CMK (cell line): Measurements from ENCODE around the gene CTPS2.
"Not testable (repeated sequence)": the region's sequence is repeated elsewhere in the genome, so short reads cannot be mapped to it uniquely, and the experiment has no call there.

Experiments used
- DNase-seq: peaks from one replicate; pipeline ENCODE4 v3.0.0-alpha.2; 2010; ENCODE audit warnings: low read depth

Gene CTPS2

DNA sequence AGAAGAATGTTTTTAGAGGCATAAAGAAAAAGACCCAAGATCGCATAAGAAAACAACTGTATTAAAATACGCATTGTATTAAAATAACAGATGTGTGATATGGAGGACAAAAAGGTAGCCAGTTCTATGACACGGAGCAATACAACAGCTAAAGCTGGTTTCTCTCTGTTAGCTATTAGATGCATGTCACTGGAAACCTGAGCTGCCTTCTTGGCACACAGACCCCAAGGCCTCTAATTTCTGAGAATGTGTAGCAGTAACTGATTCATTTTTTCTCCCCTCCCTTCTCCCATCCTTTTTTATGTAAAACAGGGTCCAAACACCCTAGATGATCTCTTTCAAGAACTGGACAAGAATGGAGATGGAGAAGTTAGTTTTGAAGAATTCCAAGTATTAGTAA is 58.4 kb downstream of the CTPS2 start:
- no peak for DNase-seq

- DNase-seq: no peak
Observed at GRCh38 chrX:16653424-16653823, 59.0 kb downstream of the CTPS2 start.

DNA sequence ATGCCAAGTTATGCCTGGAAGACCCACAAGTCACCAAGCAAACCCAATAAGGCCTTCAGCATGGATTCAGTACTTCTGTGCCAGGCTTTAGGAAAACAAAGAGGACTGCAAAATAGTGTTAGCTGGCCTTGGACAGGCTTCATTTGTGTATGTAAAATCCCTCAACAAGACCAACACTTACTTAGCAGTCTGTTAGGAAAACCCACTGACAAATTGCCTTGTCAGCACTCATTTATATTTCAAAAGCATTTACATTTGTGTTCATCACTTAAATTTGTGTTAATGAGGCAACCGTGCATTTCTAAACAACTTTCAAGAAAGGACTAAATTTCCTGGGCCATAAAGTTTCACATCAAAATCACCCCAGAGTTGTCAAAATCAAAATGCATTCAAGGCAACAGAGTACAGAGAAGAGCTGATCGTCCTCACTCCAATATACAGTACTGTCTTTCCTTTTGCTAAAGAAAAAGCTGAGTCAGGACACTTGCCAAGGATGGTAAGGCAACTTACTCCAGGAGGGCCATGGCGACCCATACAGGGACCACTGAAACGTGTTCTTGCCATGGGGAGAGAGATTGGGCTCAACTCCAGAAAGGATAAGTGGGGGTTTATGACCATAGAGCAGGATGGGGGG is 61.0 kb downstream of the CTPS2 start:
- no peak for DNase-seq

DNA sequence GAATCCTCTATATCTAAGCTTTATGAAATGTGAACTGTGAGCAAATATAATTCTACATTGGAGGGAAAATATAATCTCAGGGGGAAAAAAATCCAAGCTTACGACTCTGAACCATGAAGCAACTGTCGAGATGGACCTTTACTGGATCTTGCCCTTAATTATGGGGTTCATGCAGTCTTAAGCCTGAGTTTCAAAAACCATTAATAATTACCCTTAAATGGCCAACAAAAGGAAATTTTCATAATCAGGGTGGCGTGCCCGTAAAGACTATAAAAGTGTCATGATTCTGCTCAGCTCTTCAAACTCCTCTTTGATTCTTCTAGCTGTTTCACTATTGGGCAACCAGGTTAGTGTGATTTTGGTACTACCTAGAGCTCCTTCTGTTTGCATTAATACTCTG is 62.6 kb downstream of the CTPS2 start, which contains the start of gene S100G:
S100G (plus strand) TSS at position 301 of the 400 bp plus-strand sequence. CDS start 849 bp downstream, outside the sequence.
- no peak for DNase-seq

- no peak for DNase-seq
Observed at GRCh38 chrX:16646366-16647138, 65.9 kb downstream of the CTPS2 start.

DNA sequence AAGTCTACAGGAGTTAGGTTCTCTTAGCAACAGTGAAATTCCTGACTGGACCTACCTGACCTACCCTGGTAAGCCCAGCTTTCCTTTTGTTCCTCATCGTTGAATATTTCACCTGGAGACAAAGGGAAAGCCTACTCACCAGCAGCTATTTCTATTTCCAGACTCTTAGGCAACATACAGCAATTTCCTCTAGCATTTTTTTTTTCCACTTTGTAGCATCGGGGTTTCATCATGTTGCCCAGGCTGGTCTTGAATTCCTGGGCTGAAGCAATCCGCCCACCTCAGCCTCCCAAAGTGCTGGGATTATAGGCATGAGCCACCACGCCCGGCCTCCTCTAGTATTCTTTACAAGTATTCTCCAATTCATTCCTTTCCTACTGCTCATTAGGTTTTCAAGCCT is 69.3 kb downstream of the CTPS2 start:
- no peak for DNase-seq

- DNase-seq: no peak
Observed at GRCh38 chrX:16640823-16641222, 71.6 kb downstream of the CTPS2 start.

- no peak for DNase-seq
Observed at GRCh38 chrX:16639966-16640365, 72.5 kb downstream of the CTPS2 start.

DNA sequence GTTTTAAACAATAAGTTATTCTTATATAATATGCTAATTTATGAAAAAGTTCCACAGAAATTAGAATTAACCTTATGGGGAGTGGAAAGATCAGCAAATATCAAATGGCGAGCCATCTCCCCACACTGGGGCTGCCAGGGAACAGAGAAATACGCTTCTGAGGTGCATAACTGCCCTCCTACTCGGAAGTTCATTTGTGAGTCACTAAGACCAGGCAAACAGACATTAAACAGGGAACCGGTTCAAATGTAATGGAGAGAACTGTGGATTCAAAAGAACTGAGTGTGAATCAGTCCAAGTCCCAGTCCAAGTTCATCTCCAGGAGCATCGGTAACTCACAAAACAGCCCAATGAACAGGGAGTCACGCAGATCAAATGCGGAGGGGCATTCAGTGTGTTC is 73.9 kb downstream of the CTPS2 start:
- DNase-seq: no peak

GRCh38 chrX:16635596-16635995 is 76.9 kb downstream of the CTPS2 start:
- no peak for DNase-seq

DNA sequence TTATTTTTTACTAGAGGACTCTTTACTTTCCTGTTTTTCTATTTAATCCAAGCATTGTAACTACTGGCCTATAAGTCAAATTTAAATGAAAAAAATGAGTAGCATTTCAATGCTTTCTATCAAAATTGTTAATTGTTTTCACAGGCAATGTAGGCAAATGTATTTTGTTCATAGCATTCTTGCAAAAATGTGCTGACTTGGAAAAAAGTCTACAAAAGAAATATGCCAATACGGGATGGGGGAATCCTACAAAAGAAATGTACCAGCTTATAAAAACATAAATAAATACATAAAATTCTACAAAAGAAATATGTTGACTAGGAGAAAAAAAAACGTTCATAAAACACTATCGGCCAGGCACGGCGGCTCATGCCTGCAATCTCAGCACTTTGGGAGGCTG is 77.4 kb downstream of the CTPS2 start:
- no peak for DNase-seq

- no peak for DNase-seq
Observed at GRCh38 chrX:16633754-16634153, 78.7 kb downstream of the CTPS2 start.

DNA sequence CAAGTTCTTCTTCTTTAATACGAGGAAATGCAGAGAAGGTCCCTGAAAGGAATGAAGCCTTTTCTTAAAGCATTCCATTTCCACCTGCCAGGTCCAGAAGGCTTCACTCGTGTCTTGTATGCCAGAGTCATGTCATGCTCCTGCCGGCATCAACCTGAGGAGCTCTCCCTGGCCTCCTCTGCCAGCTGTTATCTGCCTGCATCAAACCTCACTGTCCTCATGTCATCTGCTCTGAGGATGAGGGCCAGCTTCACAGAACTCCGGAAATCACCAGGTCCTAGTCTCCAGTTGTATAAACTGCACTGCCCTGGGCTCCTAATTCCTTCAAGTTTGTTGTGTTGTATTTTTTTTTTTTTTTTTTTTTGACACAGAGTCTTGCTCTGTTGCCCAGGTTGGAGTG is 82.6 kb downstream of the CTPS2 start:
- DNase-seq: no peak

DNA sequence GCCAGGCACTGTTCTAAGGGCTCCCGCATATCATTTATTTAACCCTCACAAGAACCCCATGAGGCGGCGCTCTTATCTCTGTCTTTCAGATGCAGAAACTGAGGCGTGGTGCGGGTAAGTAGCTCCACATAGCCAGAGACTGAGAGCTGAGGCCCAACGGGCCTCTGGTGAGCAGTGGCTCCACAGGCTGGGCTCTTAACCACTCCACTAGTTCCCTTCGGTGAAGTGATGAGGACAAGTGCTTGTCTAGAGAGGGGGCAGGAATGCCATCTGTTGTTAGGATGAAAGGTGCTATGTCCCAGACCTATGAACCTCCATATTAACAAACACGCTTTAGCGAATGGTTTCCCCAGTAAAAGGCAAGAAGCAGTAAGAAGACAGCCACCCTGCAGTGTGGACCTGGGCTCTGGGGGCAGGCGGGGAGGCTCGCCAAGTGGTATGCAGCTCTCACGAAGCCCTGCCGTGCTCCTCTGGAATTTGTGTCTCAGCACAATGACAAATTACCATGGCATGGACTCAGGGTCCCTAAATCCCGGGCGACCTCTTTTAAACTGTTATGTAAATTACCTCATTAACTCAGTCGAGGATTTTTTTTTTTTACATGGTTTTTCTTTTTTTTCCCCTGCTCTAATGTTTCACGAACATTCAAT is 83.4 kb downstream of the CTPS2 start:
- DNase-seq: no peak

DNA sequence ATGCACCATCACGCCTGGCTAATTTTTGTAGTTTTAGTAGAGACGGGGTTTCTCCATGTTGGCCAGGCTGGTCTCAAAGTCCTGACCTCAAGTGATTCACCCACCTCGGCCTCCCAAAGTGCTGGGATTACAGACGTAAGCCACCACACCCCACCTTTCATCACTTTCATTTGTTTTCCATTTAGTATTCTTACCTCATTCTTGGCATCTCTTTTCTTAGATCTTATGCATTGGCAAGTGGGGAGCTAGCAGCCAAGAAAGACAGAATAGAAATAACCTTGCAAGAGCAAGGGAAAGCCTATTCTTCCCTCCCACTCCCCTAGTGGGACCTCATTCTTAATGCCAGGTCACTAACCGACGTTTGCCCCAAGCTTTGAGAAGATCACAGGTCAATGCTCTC is 84.0 kb downstream of the CTPS2 start:
- DNase-seq: not testable (repeated sequence)

GRCh38 chrX:16619024-16619423 is 93.4 kb downstream of the CTPS2 start:
- no peak for DNase-seq

- no peak for DNase-seq
Observed at GRCh38 chrX:16618422-16618821, 94.0 kb downstream of the CTPS2 start.

GRCh38 chrX:16617382-16617781 is 95.1 kb downstream of the CTPS2 start:
- no peak for DNase-seq

DNA sequence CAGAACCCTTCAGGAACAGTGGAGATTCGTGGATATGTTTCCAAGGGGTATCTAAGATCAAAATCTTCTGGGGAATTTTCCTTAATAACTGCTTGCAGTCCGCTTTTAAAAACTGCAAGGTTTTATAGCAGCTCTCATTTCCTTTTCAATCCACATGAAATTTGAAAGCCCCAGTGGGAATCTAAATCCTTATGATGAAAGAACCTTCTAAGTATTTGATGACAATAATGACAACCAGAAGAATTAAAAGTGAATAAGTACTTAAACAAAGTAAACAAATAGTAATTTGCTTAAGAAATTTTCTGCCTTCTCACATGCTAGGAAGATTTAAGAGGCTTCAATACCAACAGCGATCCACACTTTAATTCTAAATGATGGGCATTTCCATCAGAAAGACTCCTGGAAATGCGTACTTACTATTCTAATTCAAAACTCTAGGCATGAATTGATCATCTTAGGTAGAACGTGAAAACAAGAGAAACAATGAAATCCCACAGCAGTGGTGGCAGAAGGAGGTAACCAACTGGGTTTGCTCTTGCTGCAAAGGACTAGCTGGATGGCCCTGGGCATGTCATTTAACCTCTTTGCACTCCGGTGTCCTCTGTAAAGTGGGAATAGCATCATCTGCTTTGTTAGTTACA is 100.1 kb downstream of the CTPS2 start:
- no peak for DNase-seq

GRCh38 chrX:16610654-16611053 is 101.8 kb downstream of the CTPS2 start:
- not testable (repeated sequence) for DNase-seq

- DNase-seq: no peak
Observed at GRCh38 chrX:16610121-16610621, 102.3 kb downstream of the CTPS2 start.

GRCh38 chrX:16606142-16606720 is 106.2 kb downstream of the CTPS2 start:
- no peak for DNase-seq
